ENCODE data around the gene CEBPA.
"Not testable (repeated sequence)": the region's sequence is repeated elsewhere in the genome, so short reads cannot be mapped to it uniquely, and the experiment has no call there.

CEBPA gene

DNA sequence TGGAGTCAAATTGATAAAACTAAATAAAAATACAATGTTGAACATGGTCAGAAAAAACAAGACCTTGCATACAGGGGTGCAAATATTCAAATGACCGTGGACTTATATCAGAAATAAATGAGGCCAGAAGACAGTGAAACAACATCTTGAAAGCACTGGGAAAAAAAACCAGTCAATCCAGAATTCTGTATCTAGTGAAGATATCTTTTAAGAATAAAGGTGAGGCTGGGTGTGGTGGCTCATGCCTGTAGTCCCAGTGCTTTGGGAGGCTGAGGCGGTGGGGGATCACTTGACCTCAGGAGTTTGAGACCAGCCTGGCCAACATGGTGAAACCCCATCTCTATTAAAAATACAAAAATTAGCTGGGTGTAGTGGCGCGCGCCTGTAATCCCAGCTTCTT is 15.2 kb upstream of the CEBPA start:
- H3K27ac Mint-ChIP-seq (ENCODE audit: low read depth), result no peak overlapping the region
- ATAC-seq (replicated peaks; ENCODE audit: extremely low read depth, poor library complexity, severe bottlenecking), result no peak
- no peaks in the 10 kb centered on the region for H3K36me3 Mint-ChIP-seq (ENCODE audit: insufficient read depth)
- no peak for DNase-seq (ENCODE audit: low spot score in 2 of 2)
- H3K4me3 Mint-ChIP-seq, result no peak overlapping the region
- H3K9me3 Mint-ChIP-seq, result no peaks in the 10 kb centered on the region
- H3K27me3 Mint-ChIP-seq, result peaks cover 17% of the 10 kb centered on the region
- no peaks in the 10 kb centered on the region for H3K4me1 Mint-ChIP-seq

DNA sequence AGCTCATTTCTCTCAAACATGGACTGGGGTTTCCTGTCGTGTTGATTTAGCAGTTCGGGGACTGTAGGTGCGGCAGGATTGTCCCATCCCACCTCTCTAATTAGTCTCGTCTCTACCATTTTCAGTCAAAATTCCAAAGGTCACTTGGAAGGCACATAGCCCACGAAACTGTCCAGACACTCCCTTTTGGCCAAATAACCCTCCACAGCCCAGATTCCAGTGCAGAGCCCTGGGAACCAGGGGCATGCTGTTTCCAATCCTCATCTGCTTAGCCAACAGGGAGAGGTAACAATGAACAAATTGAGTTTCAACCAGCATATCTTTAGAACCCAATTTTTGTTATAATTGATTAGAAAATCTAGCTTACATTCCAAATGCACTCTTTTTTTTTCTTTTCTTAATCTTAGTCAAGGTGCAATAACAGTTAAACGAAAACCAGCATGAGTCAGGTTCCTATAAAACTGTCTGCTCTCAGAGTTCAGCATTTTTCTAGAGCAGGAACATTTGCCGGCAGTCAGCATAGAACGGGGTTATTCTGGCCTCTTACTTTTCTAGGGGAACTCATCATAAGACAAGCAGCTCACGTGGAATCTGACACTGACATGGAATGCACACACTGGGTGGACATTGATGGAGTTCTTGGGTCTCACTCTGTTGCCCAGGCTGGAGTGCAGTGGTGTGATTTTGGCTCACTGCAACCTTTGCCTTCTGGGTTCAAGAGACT is 14.4 kb upstream of the CEBPA start:
- Mint-ChIP-seq H3K27me3 (peaks cover 24% of the 10 kb centered on the region), H3K9me3 (no peaks in the 10 kb centered on the region), H3K36me3 (ENCODE audit: insufficient read depth) (no peaks in the 10 kb centered on the region), H3K4me3 (no peak overlapping the region), H3K27ac (ENCODE audit: low read depth) (no peak overlapping the region), H3K4me1 (no peaks in the 10 kb centered on the region)
- DNase-seq (ENCODE audit: low spot score in 2 of 2) (no peak), ATAC-seq (replicated peaks; ENCODE audit: extremely low read depth, poor library complexity, severe bottlenecking) (no peak)

DNA sequence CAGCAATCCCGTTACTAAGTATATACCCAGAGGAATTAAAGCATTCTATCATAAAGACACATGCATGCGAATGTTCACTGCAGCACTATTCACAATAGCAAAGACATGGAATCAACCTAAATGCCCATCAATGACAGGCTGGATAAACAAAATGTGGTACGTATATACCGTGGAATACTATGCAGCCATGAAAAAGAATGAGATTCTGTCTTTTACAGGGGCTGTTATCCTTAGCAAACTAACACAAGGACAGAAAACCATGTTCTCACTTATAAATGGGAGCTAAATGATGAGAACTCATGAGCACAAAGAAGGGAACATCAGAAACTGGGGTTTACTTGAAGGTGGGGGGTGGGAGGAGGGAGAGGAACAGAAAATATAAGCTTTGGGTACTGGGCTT is 10.5 kb upstream of the CEBPA start:
- H3K9me3 Mint-ChIP-seq; ATAC-seq (replicated peaks; ENCODE audit: extremely low read depth, poor library complexity, severe bottlenecking); H3K4me1 Mint-ChIP-seq; DNase-seq (ENCODE audit: low spot score in 2 of 2); H3K4me3 Mint-ChIP-seq; H3K27ac Mint-ChIP-seq (ENCODE audit: low read depth); H3K36me3 Mint-ChIP-seq (ENCODE audit: insufficient read depth): not testable (repeated sequence)
- peaks cover 50% of the 10 kb centered on the region for H3K27me3 Mint-ChIP-seq

DNA sequence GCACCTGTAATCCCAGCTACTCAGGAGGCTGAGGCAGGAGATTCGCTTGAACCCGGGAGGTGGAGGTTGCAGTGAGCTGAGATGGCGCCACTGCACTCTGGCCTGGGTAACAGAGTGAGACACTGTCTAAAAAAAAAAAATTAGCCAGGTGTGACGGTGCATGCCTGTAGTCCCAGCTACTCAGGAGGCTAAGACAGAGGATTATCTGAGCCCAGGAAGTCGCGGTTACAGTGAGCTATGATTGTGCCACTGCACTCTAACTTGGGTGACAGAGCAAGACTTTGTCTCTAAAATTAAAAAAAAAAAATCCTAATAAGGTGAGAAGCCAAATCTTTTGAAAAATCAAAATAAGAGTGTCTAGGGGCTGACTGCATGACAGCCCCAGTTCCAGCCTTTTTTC is 9.7 kb upstream of the CEBPA start:
- Mint-ChIP-seq H3K27ac (ENCODE audit: low read depth) (no peak overlapping the region), H3K27me3 (peaks cover 49% of the 10 kb centered on the region), H3K9me3 (no peaks in the 10 kb centered on the region), H3K4me1 (no peaks in the 10 kb centered on the region), H3K36me3 (ENCODE audit: insufficient read depth) (no peaks in the 10 kb centered on the region), H3K4me3 (no peak overlapping the region)
- ATAC-seq (replicated peaks; ENCODE audit: extremely low read depth, poor library complexity, severe bottlenecking) (no peak), DNase-seq (ENCODE audit: low spot score in 2 of 2) (no peak)

DNA sequence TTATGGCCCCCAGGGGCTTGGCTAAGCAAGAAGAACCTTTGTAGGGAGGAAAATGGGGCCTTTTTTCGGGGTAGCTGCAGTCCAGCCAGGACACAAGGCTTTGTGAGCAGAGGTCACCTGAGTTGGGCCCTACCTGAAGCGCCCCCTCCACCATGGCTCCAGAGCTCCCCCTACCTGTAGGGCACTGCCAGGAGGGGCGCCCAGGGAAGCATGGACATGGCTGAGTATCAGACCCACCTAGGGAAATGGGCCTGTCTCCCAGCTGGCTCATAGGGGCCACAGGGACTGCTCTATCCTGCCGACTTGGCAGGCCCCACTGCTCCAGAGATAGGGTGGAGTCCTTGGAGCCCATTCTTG is 9.0 kb upstream of the CEBPA start:
- H3K36me3 Mint-ChIP-seq (ENCODE audit: insufficient read depth), result no peaks in the 10 kb centered on the region
- no peak overlapping the region for H3K4me3 Mint-ChIP-seq
- H3K27me3 Mint-ChIP-seq, result peaks cover 42% of the 10 kb centered on the region
- H3K9me3 Mint-ChIP-seq, result no peaks in the 10 kb centered on the region
- ATAC-seq (replicated peaks; ENCODE audit: extremely low read depth, poor library complexity, severe bottlenecking) (no peak), DNase-seq (ENCODE audit: low spot score in 2 of 2) (no peak)
- H3K27ac Mint-ChIP-seq (ENCODE audit: low read depth), result no peak overlapping the region
- no peaks in the 10 kb centered on the region for H3K4me1 Mint-ChIP-seq

DNA sequence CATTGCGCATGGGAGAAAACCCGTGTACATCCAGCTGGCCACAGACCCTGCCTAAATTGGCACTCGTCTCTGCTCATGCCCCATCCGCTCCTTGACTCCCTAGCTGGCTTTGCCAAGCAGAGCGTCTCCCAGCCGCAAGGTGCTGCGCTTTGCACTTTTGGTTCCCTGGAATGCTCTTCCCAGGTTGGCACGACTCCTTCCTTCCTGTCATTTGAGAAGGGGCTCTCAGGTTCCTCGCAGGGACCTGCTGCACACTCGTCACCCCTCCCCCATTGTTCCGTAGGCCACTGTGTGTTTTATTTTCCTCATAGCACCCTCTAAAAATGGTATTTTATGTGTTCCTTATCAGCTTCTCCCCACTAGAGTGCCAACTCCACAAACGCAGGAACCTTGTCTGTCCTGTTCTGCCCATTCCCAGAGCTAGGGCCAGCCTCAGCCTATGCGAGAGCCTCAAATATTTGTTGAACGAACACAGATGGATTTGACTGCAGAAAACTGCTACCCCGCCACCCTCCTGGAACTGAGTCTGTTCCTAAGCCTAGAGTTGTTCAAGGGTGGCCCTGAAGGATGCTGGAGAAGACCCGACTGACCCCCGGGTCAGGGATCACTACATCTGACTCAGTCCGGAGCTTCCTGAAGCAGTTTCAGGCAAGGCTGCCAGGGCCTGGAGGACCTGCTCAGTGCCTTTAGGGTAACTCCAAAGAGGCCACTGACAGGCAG is 8.4 kb upstream of the CEBPA start:
- no peak overlapping the region for H3K27ac Mint-ChIP-seq (ENCODE audit: low read depth)
- no peak for ATAC-seq (replicated peaks; ENCODE audit: extremely low read depth, poor library complexity, severe bottlenecking)

DNA sequence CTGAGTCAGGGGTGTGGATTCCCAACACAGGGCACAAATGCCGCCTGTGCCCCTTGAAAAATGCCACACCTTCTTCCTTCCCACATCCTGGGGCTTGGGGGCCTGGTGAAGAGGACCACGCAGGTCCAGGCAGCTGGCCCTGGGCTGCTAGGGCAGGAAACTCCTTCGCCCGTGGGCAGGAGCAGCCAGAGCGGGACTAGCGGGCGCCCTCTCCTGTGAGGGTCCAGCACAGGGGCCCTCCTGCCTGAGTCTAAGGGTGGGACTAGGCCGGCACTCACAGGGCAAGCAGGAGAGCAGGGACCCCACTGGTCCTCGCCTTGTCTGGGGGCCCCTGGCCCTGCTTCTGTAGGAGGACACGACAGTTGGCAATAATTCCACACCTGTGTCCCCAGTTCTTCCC is 7.5 kb upstream of the CEBPA start:
- Mint-ChIP-seq H3K9me3 (no peaks in the 10 kb centered on the region), H3K4me1 (no peaks in the 10 kb centered on the region), H3K27me3 (peaks cover 38% of the 10 kb centered on the region), H3K36me3 (ENCODE audit: insufficient read depth) (no peaks in the 10 kb centered on the region), H3K27ac (ENCODE audit: low read depth) (no peak overlapping the region), H3K4me3 (no peak overlapping the region)
- ATAC-seq (replicated peaks; ENCODE audit: extremely low read depth, poor library complexity, severe bottlenecking), result no peak
- no peak for DNase-seq (ENCODE audit: low spot score in 2 of 2)

More for the DNA sequence above, 8.4 kb upstream of the CEBPA start:
- no peak for DNase-seq (ENCODE audit: low spot score in 2 of 2)
- H3K4me1 Mint-ChIP-seq, result no peaks in the 10 kb centered on the region
- no peak overlapping the region for H3K4me3 Mint-ChIP-seq
- no peaks in the 10 kb centered on the region for H3K36me3 Mint-ChIP-seq (ENCODE audit: insufficient read depth)
- no peaks in the 10 kb centered on the region for H3K9me3 Mint-ChIP-seq
- peaks cover 38% of the 10 kb centered on the region for H3K27me3 Mint-ChIP-seq

DNA sequence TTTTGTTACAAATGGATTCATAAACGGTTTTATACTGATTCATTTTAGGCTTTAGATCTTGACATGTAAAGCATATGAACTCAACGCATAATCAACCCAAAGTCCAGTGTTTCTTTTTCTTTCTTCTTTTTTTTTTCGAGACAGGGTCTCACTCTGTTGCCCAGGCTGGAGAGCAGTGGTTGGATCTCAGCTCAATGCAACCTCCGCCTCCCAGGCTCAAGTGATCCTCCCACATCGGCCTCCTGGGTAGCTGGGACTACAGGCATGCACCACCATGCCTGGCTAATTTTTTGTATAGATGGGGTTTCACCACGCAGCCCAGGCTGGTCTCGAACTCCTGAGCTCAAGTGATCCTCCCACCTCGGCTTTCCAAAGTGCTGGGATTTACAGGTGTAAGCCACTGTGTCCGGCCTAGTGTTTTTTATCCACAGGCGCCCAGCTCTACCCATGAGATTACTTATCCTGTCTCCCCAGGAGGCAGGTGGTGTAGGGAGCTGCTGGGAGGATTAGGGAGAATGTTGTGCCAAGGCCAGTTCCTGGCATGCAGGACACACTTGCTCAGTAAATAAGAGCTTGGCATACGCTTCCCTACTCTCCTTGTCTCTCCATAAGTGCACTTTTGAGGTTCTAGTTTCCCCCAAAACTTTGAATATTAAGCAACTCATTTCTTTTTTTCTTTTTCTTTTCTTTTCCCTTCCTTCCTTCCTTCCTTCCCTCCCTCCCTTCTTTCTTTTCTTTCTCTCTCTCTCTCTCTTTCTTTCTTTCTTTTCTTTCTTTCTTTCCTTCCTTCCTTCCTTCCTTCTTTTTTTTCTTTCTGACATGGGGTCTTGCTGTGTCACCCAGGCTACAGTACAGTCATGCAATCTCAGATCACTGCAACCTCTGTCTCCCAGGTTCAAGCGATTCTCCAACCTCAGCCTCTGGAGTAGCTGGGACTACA is 4.8 kb upstream of the CEBPA start:
- Mint-ChIP-seq H3K27me3 (peaks cover 29% of the 10 kb centered on the region), H3K4me1 (no peaks in the 10 kb centered on the region), H3K4me3 (no peak overlapping the region), H3K27ac (ENCODE audit: low read depth) (no peak overlapping the region), H3K36me3 (ENCODE audit: insufficient read depth) (no peaks in the 10 kb centered on the region), H3K9me3 (no peaks in the 10 kb centered on the region)
- ATAC-seq (replicated peaks; ENCODE audit: extremely low read depth, poor library complexity, severe bottlenecking) (no peak), DNase-seq (ENCODE audit: low spot score in 2 of 2) (no peak)

DNA sequence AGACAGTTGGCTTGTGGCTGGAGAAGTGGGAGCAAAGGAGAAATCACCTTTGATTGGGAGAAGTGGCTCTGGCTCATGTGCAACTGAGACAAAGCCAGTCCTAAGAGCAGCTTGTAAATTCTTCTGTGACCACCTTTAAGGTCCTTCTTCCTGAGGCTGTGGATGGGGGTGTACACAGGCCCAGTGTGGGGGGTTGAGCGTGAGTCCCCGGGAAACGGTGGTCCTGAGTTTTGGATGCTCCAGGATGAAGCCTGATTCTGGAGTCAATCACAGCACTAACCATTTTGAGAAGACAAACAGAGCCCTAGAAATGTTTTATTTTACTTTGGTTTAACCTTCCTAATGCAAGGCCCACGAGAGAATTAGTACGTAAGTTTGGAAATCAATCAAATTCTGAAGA is 3.9 kb upstream of the CEBPA start:
- no peaks in the 10 kb centered on the region for H3K9me3 Mint-ChIP-seq
- H3K36me3 Mint-ChIP-seq (ENCODE audit: insufficient read depth), result peaks cover 2% of the 10 kb centered on the region
- H3K27me3 Mint-ChIP-seq, result peaks cover 26% of the 10 kb centered on the region
- DNase-seq (ENCODE audit: low spot score in 2 of 2) (no peak), ATAC-seq (replicated peaks; ENCODE audit: extremely low read depth, poor library complexity, severe bottlenecking) (no peak)
- H3K4me1 Mint-ChIP-seq, result no peaks in the 10 kb centered on the region
- no peak overlapping the region for H3K27ac Mint-ChIP-seq (ENCODE audit: low read depth)
- H3K4me3 Mint-ChIP-seq, result no peak overlapping the region

DNA sequence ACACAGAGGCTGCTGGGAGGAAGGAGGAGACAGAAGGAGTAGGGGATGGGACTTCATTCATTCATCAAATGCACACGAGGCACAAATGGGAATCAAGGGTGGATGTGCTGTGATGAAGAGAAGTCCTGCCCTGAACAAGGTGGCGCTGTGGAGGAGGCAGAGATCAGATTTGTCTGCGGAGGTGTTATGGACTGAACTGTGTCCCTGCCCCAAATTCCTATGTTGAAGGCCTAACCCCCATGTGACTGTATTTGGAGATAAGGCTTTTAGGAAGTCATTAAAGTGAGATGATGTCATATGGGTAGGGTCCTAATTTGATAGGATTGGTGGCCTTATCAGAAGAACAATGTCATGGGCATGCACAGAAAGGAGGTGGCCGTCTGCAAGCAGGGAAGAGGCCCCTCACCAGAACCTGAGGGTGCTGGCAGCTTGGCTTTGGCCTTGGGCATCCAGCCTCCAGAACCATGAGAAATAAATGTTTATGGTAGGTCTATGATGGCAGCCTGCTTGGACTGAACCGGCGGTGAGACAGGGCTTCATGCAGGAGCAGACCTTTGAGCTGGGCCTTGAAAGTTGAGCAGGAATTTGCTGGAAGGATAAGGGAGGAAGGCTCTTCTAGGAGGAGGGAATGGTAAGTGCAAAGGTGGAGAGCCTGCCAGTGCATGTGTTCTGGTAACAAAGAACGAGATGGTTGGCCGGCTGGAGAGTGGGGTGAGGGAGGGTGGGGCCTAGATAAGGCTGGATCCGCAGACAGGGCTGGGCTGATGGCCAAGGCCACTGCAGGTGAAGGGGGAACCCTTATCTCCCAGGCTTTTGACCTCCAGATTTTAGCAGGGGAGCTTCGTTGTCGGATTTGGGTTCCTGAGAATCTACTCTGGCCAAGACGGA is 2.7 kb upstream of the CEBPA start:
- Mint-ChIP-seq H3K4me3 (no peak overlapping the region), H3K27me3 (peaks cover 23% of the 10 kb centered on the region), H3K36me3 (ENCODE audit: insufficient read depth) (peaks cover 3% of the 10 kb centered on the region), H3K9me3 (no peaks in the 10 kb centered on the region), H3K4me1 (peaks cover 5% of the 10 kb centered on the region), H3K27ac (ENCODE audit: low read depth) (no peak overlapping the region)
- DNase-seq (ENCODE audit: low spot score in 2 of 2) (no peak), ATAC-seq (replicated peaks; ENCODE audit: extremely low read depth, poor library complexity, severe bottlenecking) (no peak)

DNA sequence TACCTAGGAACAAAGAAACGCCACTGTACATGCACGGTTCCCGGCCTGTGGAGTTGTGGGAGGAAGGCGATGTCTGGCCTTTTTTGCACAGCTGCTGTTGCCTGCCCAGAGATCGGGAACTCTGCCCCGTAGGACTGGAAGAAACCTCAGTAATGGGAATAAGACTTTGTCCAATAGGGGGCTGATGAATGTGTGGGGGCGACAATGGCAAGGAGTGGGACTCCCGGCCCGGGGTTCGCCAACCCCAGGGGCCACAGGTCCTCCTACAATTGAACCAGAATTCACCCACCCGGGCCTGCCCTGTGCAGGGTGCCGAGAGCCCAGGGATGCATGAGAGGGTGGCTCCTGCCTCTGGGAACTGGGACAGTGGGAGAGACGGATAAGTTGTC is 2.0 kb upstream of the CEBPA start:
- Mint-ChIP-seq H3K9me3 (no peaks in the 10 kb centered on the region), H3K27me3 (peaks cover 20% of the 10 kb centered on the region), H3K4me3 (peak overlapping the region; percentile 76), H3K27ac (ENCODE audit: low read depth) (no peak overlapping the region), H3K36me3 (ENCODE audit: insufficient read depth) (peaks cover 3% of the 10 kb centered on the region), H3K4me1 (peaks cover 5% of the 10 kb centered on the region)
- ATAC-seq (replicated peaks; ENCODE audit: extremely low read depth, poor library complexity, severe bottlenecking) (no peak), DNase-seq (ENCODE audit: low spot score in 2 of 2) (no peak)

DNA sequence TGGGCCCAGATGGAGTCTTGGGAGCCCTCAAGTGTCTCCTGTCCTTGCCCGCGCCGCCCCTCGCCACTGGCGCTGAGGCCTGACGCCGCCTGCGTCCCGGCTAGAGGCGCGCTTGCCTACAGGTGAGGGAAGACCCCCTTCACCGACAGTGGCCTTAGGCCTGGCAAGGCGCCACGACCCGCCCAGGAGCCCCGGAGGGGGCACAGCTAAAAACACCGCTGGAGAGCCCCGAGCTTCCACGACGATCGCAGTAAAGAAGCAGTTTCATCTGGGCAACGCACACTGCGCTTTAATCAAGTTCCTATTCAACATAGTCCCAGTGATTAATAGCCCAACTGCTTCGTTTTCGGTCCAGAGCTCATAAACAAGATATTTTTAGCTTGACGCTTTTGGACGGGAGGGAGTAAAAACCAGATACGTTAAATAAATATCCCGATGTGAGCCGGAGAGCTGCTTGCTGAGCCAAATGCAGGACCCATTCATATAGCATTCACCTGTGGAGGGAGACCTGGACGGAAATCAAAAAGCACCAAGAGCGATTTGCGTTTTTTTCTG is 1.5 kb upstream of the CEBPA start:
- Mint-ChIP-seq H3K27ac (ENCODE audit: low read depth) (no peak overlapping the region), H3K36me3 (ENCODE audit: insufficient read depth) (peaks cover 3% of the 10 kb centered on the region), H3K4me3 (peak overlapping the region; percentile 76), H3K4me1 (peaks cover 5% of the 10 kb centered on the region), H3K27me3 (peaks cover 17% of the 10 kb centered on the region), H3K9me3 (no peaks in the 10 kb centered on the region)
- ATAC-seq (replicated peaks; ENCODE audit: extremely low read depth, poor library complexity, severe bottlenecking) (no peak), DNase-seq (ENCODE audit: low spot score in 2 of 2) (no peak)
